GM04504 (cell line): Measurements from ENCODE around the gene D2HGDH.
"Not testable (repeated sequence)": the region's sequence is repeated elsewhere in the genome, so short reads cannot be mapped to it uniquely, and the experiment has no call there.

Source experiments
- DNase-seq: peaks from one replicate; pipeline ENCODE4 v3.0.0-alpha.2; 2012; ENCODE audit warnings: low read depth

D2HGDH gene

GRCh38 chr2:241768850-241769249 is 34.4 kb downstream of the D2HGDH start:
- no peak for DNase-seq

- DNase-seq: no peak
Measured at GRCh38 chr2:241769819-241770184, 35.4 kb downstream of the D2HGDH start.

- DNase-seq: no peak
Measured at GRCh38 chr2:241770185-241770935, 35.9 kb downstream of the D2HGDH start.

GRCh38 chr2:241770936-241771285 is 36.5 kb downstream of the D2HGDH start:
- no peak for DNase-seq

- DNase-seq: peak; percentile 9
Measured at GRCh38 chr2:241771286-241772062, 37.0 kb downstream of the D2HGDH start.

- DNase-seq: no peak
Measured at GRCh38 chr2:241772063-241772499, 37.7 kb downstream of the D2HGDH start.

- DNase-seq: no peak
Measured at GRCh38 chr2:241773511-241774418, 39.3 kb downstream of the D2HGDH start.

- peak; percentile 55 for DNase-seq
Measured at GRCh38 chr2:241774419-241775222, 40.2 kb downstream of the D2HGDH start.

- DNase-seq: no peak
Measured at GRCh38 chr2:241775223-241776177, 41.1 kb downstream of the D2HGDH start.

- no peak for DNase-seq
Measured at GRCh38 chr2:241776336-241777169, 42.1 kb downstream of the D2HGDH start, which contains the start of gene GAL3ST2. TSS of gene GAL3ST2 (plus strand) at chr2:241776822. CDS start at chr2:241776956, 134 bp downstream.

GRCh38 chr2:241777170-241777685 is 42.8 kb downstream of the D2HGDH start:
- DNase-seq: no peak

GRCh38 chr2:241777686-241778627 is 43.5 kb downstream of the D2HGDH start:
- DNase-seq: no peak

GRCh38 chr2:241780939-241781569 is 46.6 kb downstream of the D2HGDH start:
- DNase-seq: no peak

- not testable (repeated sequence) for DNase-seq
Measured at GRCh38 chr2:241782053-241782452, 47.6 kb downstream of the D2HGDH start.

GRCh38 chr2:241788135-241788534 is 53.7 kb downstream of the D2HGDH start:
- DNase-seq: no peak

GRCh38 chr2:241788572-241788971 is 54.1 kb downstream of the D2HGDH start:
- DNase-seq: no peak

- not testable (repeated sequence) for DNase-seq
Measured at GRCh38 chr2:241791385-241791784, 57.0 kb downstream of the D2HGDH start.
